Activated T-cell treated with anti-CD3 and anti-CD28 coated beads, Interleukin-2, amount 50 U/mL, for 24 hours (primary cell): ENCODE data around the gene GP1BA.
"Not testable (repeated sequence)": the region's sequence is repeated elsewhere in the genome, so short reads cannot be mapped to it uniquely, and the experiment has no call there.

ENCODE experiments used
- DNase-seq: peaks from one replicate; pipeline ENCODE4 v3.0.0-alpha.2; 2020
- H3K27ac Mint-ChIP-seq: 2 replicates; pipeline ENCODE4 v1.8.0; 2020; ENCODE audit warnings: mild to moderate bottlenecking, mixed read lengths
- H3K27me3 Mint-ChIP-seq: 2 replicates; pipeline ENCODE4 v1.8.0; 2020; ENCODE audit warnings: mixed read lengths
- H3K36me3 Mint-ChIP-seq: 2 replicates; pipeline ENCODE4 v1.8.0; 2020; ENCODE audit warnings: low read depth, mixed read lengths
- H3K4me1 Mint-ChIP-seq: 2 replicates; pipeline ENCODE4 v1.8.0; 2020; ENCODE audit warnings: low read depth, mixed read lengths
- H3K4me3 Mint-ChIP-seq: 2 replicates; pipeline ENCODE4 v1.8.0; 2020; ENCODE audit warnings: mild to moderate bottlenecking, moderate library complexity, mixed read lengths
- H3K9me3 Mint-ChIP-seq: 2 replicates; pipeline ENCODE4 v1.8.0; 2020; ENCODE audit warnings: mixed read lengths

GP1BA gene

DNA sequence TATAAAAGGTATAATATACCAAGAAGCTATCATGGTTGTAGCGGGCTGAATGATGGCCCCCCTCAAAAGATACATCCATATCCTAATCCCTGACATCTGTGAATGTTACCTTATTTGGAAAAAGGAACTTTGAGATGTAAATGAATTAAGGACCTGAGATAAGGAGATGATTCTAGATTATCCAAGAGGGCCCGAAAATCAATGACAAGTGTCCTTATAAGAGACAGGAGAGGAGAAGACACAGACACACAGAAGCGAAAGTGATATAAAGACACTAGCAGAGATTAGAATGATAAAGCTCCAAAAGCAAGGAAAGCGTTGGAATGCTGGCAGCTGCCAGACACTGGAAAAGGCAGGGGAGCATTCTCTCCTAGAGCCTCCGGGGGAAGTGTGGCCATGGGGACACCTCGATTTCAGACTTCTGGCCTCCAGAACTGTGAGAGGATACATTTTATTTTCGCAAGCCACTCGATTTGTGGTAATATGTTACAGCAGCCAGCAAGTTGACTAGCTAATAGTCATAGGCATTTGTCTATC, 12.5 kb upstream of the GP1BA start:
- no peaks in the 10 kb centered on the region for H3K27me3 Mint-ChIP-seq
- H3K4me1 Mint-ChIP-seq: no peaks in the 10 kb centered on the region
- H3K36me3 Mint-ChIP-seq: no peaks in the 10 kb centered on the region
- H3K9me3 Mint-ChIP-seq: no peaks in the 10 kb centered on the region
- no peak overlapping the region for H3K27ac Mint-ChIP-seq
- no peak overlapping the region for H3K4me3 Mint-ChIP-seq
- DNase-seq: no peak

- H3K36me3 Mint-ChIP-seq: no peaks in the 10 kb centered on the region
- H3K27ac Mint-ChIP-seq: no peak overlapping the region
- DNase-seq: no peak
- no peaks in the 10 kb centered on the region for H3K9me3 Mint-ChIP-seq
- no peak overlapping the region for H3K4me3 Mint-ChIP-seq
- no peaks in the 10 kb centered on the region for H3K27me3 Mint-ChIP-seq
- no peaks in the 10 kb centered on the region for H3K4me1 Mint-ChIP-seq
Observed at GRCh38 chr17:4920351-4921048, 11.6 kb upstream of the GP1BA start.

DNA sequence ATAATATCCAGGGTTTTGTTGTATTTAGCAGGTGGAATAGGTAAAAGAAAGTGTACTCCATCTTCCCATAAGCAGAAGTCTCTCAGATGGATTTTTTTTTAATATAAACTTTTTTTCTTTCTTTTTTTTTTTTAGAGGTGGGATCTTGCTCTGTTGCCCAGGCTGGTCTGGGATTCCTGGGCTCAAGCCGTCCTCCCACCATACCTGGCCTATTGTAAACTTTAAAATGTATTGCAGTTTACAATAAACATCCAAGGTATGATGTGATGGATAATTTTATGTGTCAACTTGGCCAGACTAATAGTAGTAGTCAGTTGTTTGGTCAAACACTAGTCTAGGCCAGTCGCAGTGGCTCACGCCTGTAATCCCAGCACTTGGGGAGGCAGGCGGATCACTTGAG, 10.8 kb upstream of the GP1BA start:
- no peak overlapping the region for H3K4me3 Mint-ChIP-seq
- H3K27me3 Mint-ChIP-seq: no peaks in the 10 kb centered on the region
- DNase-seq: no peak
- H3K4me1 Mint-ChIP-seq: peaks cover under 1% of the 10 kb centered on the region
- H3K36me3 Mint-ChIP-seq: no peaks in the 10 kb centered on the region
- H3K27ac Mint-ChIP-seq: no peak overlapping the region
- no peaks in the 10 kb centered on the region for H3K9me3 Mint-ChIP-seq

DNA sequence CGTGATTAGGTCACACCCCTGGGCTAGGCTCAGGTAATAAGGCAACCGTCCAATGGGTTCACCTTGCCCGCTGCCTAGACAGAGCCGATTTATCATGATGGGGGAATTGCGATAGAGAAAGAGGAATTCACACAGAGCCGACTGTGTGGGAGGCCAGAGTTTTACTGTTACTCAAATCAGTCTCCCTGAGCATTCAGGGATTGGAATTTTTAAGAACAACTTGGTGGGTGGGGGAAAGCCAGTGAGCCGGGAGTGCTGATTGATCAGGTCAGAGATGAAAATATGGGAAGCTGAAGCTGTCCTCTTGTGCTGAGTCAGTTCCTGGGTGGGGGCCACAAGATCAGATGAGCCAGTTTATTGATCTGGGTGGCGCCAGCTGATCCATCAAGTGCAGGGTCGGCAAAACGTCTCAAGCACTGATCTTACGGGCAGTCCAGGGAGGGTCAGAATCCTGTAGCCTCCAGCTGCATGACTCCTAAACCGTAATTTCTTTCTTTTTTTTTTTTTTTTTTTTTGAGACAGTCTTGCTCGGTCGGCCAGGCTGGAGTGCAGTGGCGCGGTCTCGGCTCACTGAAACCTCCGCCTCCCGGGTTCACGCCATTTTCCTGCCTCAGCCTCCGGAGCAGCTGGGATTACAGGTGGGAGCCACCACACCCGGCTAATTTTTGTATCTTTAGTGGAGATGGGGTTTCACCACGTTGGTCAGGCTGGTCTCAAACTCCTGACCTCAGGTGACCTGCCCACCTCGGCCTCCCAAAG, 5.3 kb upstream of the GP1BA start:
- not testable (repeated sequence) for H3K4me1 Mint-ChIP-seq, H3K27ac Mint-ChIP-seq, H3K4me3 Mint-ChIP-seq, H3K27me3 Mint-ChIP-seq, DNase-seq, H3K9me3 Mint-ChIP-seq
- H3K36me3 Mint-ChIP-seq: peaks cover 23% of the 10 kb centered on the region

- no peak for DNase-seq
- Mint-ChIP-seq H3K27ac (no peak overlapping the region), H3K27me3 (no peaks in the 10 kb centered on the region), H3K9me3 (no peaks in the 10 kb centered on the region), H3K4me1 (peaks cover 8% of the 10 kb centered on the region), H3K36me3 (peaks cover 25% of the 10 kb centered on the region), H3K4me3 (no peak overlapping the region)
Observed at GRCh38 chr17:4928881-4929280, 3.2 kb upstream of the GP1BA start.

DNA sequence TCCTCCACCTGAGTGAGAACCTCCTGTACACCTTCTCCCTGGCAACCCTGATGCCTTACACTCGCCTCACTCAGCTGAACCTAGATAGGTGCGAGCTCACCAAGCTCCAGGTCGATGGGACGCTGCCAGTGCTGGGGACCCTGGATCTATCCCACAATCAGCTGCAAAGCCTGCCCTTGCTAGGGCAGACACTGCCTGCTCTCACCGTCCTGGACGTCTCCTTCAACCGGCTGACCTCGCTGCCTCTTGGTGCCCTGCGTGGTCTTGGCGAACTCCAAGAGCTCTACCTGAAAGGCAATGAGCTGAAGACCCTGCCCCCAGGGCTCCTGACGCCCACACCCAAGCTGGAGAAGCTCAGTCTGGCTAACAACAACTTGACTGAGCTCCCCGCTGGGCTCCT, 679 bp downstream of the GP1BA start:
- no peak for DNase-seq
- Mint-ChIP-seq H3K4me3 (no peak overlapping the region), H3K36me3 (peaks cover 50% of the 10 kb centered on the region), H3K27me3 (no peaks in the 10 kb centered on the region), H3K27ac (no peak overlapping the region), H3K9me3 (no peaks in the 10 kb centered on the region), H3K4me1 (peaks cover 21% of the 10 kb centered on the region)

DNA sequence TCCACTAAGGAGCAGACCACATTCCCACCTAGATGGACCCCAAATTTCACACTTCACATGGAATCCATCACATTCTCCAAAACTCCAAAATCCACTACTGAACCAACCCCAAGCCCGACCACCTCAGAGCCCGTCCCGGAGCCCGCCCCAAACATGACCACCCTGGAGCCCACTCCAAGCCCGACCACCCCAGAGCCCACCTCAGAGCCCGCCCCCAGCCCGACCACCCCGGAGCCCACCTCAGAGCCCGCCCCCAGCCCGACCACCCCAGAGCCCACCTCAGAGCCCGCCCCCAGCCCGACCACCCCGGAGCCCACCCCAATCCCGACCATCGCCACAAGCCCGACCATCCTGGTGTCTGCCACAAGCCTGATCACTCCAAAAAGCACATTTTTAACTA, 1.6 kb downstream of the GP1BA start:
- no peak for DNase-seq
- no peak overlapping the region for H3K4me3 Mint-ChIP-seq
- H3K27ac Mint-ChIP-seq: no peak overlapping the region
- H3K36me3 Mint-ChIP-seq: peaks cover 54% of the 10 kb centered on the region
- peaks cover 29% of the 10 kb centered on the region for H3K4me1 Mint-ChIP-seq
- H3K27me3 Mint-ChIP-seq: no peaks in the 10 kb centered on the region
- H3K9me3 Mint-ChIP-seq: no peaks in the 10 kb centered on the region

- Mint-ChIP-seq H3K27ac (peak overlapping the region; percentile 38), H3K36me3 (peaks cover 53% of the 10 kb centered on the region), H3K4me1 (peaks cover 33% of the 10 kb centered on the region), H3K27me3 (no peaks in the 10 kb centered on the region), H3K9me3 (no peaks in the 10 kb centered on the region), H3K4me3 (no peak overlapping the region)
- no peak for DNase-seq
Observed at GRCh38 chr17:4934173-4934979, 2.3 kb downstream of the GP1BA start.

DNA sequence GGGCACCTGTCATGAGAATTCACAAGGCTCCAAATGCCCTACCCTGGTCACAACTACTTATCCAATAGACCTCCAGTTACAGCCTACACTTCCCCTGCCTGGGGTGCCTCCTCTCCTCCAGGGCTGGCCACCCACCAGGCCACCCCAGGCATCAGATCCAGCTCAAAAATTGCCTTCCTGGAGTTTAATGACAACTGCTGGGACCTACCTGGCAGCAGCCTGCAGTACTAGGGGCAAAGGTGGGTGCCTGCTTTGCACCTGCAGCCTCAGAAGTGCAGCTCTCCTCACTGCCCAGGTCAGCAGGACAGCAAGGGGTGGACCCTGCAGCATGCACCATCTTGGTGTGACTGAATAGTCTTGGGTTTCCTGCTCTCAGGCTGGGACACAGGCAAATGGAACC, 3.6 kb downstream of the GP1BA start:
- no peak overlapping the region for H3K27ac Mint-ChIP-seq
- H3K4me1 Mint-ChIP-seq: peaks cover 33% of the 10 kb centered on the region
- H3K4me3 Mint-ChIP-seq: no peak overlapping the region
- H3K9me3 Mint-ChIP-seq: no peaks in the 10 kb centered on the region
- H3K27me3 Mint-ChIP-seq: no peaks in the 10 kb centered on the region
- no peak for DNase-seq
- H3K36me3 Mint-ChIP-seq: peaks cover 62% of the 10 kb centered on the region

- H3K27ac Mint-ChIP-seq: peak overlapping the region; percentile 75
- H3K9me3 Mint-ChIP-seq: no peaks in the 10 kb centered on the region
- H3K27me3 Mint-ChIP-seq: no peaks in the 10 kb centered on the region
- DNase-seq: no peak
- H3K36me3 Mint-ChIP-seq: peaks cover 65% of the 10 kb centered on the region
- no peak overlapping the region for H3K4me3 Mint-ChIP-seq
- H3K4me1 Mint-ChIP-seq: peaks cover 37% of the 10 kb centered on the region
Observed at GRCh38 chr17:4936436-4936835, 4.4 kb downstream of the GP1BA start.

- Mint-ChIP-seq H3K9me3 (no peaks in the 10 kb centered on the region), H3K36me3 (peaks cover 73% of the 10 kb centered on the region), H3K4me3 (peak overlapping the region; percentile 94), H3K27ac (peak overlapping the region; percentile 98), H3K27me3 (no peaks in the 10 kb centered on the region), H3K4me1 (peaks cover 48% of the 10 kb centered on the region)
- no peak for DNase-seq
Observed at GRCh38 chr17:4937553-4937952, 5.5 kb downstream of the GP1BA start.

- Mint-ChIP-seq H3K27me3 (no peaks in the 10 kb centered on the region), H3K27ac (peak overlapping the region; percentile 98), H3K4me3 (peak overlapping the region; percentile 94), H3K4me1 (peaks cover 53% of the 10 kb centered on the region), H3K9me3 (no peaks in the 10 kb centered on the region), H3K36me3 (peaks cover 79% of the 10 kb centered on the region)
- no peak for DNase-seq
Observed at GRCh38 chr17:4938069-4938491, 6.0 kb downstream of the GP1BA start.

GRCh38 chr17:4938688-4939545, 6.8 kb downstream of the GP1BA start:
- H3K27me3 Mint-ChIP-seq: no peaks in the 10 kb centered on the region
- peaks cover 87% of the 10 kb centered on the region for H3K36me3 Mint-ChIP-seq
- no peak for DNase-seq
- peak overlapping the region; percentile 98 for H3K27ac Mint-ChIP-seq
- no peaks in the 10 kb centered on the region for H3K9me3 Mint-ChIP-seq
- H3K4me1 Mint-ChIP-seq: peaks cover 58% of the 10 kb centered on the region
- peak overlapping the region; percentile 94 for H3K4me3 Mint-ChIP-seq

DNA sequence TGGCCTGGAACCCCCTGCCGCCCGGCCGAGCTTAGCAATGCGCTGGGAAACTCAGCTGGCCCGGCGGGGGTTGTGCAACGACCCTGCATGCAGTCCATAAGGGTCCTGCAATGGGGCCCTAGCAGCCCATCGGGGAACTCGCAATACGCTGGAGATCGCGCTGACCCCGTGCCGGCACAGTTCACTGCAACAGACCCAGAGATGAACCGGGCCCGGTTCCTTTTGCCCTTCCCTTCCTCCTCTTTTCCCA, 7.4 kb downstream of the GP1BA start:
- H3K27me3 Mint-ChIP-seq: no peaks in the 10 kb centered on the region
- H3K27ac Mint-ChIP-seq: peak overlapping the region; percentile 98
- H3K36me3 Mint-ChIP-seq: peaks cover 90% of the 10 kb centered on the region
- peaks cover 58% of the 10 kb centered on the region for H3K4me1 Mint-ChIP-seq
- H3K9me3 Mint-ChIP-seq: no peaks in the 10 kb centered on the region
- no peak for DNase-seq
- H3K4me3 Mint-ChIP-seq: peak overlapping the region; percentile 94
